ENCODE data around the gene BEAN1.

DNA sequence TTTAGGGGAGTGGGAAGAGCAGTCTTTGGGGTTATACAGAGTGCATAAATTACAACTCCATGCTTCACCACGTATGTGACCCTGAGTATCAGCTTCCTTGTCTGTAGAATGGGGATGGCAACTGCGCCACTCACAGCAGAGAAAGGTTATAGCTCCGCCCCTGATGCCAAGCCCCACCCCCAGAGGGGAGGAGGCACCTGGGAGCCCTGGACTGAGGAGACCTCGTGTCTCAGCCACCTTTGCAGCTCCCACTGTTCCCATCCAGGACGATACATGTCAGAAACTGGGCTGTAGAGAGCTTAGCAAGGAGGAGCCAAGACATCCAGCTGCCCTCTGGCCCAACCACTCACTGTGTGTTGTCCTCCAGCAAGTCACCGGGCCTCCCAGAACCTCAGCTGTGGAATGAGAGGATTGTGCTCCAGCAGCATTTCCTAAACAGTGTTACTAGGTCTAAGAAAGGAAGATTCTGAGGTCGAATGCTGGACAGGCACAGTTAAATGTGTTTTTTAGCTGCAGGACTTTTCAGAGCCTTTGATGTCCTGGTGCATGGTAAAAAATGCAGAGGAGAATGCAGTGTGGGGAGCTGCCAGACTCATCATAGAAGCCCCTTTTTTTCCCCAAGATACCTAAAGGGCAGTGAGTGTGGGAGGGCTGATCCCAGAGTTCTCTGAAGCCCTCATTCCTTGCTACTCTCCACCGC lies 49.4 kb downstream of the BEAN1 start:
- TF ChIP-seq, protein P1, sequence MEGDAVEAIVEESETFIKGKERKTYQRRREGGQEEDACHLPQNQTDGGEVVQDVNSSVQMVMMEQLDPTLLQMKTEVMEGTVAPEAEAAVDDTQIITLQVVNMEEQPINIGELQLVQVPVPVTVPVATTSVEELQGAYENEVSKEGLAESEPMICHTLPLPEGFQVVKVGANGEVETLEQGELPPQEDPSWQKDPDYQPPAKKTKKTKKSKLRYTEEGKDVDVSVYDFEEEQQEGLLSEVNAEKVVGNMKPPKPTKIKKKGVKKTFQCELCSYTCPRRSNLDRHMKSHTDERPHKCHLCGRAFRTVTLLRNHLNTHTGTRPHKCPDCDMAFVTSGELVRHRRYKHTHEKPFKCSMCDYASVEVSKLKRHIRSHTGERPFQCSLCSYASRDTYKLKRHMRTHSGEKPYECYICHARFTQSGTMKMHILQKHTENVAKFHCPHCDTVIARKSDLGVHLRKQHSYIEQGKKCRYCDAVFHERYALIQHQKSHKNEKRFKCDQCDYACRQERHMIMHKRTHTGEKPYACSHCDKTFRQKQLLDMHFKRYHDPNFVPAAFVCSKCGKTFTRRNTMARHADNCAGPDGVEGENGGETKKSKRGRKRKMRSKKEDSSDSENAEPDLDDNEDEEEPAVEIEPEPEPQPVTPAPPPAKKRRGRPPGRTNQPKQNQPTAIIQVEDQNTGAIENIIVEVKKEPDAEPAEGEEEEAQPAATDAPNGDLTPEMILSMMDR (IDR thresholded peaks at IDR 0.05; ENCODE audit: poor library complexity, severe bottlenecking), result no peak
- TF ChIP-seq POLR2AphosphoS5 (IDR thresholded peaks at IDR 0.05) (no peak), EZH2 (IDR thresholded peaks at IDR 0.05; ENCODE audit: borderline replicate concordance, insufficient read depth, low read length, poor library complexity, severe bottlenecking) (no peak), TAF1 (IDR thresholded peaks at IDR 0.05; ENCODE audit: low read depth) (no peak)
